NT2/D1 (cell line): ENCODE results near the gene ATP6V0B.

ENCODE experiments used
- YY1 ChIP-seq: IDR thresholded peaks from 2 replicates; pipeline ENCODE4 v1.6.1; 2011; ENCODE audit not compliant: insufficient read length, insufficient read depth
- ZNF274 ChIP-seq: IDR thresholded peaks from 2 replicates; pipeline ENCODE4 v1.6.1; 2011; ENCODE audit warnings: mild to moderate bottlenecking, low read depth, low read length

DNA sequence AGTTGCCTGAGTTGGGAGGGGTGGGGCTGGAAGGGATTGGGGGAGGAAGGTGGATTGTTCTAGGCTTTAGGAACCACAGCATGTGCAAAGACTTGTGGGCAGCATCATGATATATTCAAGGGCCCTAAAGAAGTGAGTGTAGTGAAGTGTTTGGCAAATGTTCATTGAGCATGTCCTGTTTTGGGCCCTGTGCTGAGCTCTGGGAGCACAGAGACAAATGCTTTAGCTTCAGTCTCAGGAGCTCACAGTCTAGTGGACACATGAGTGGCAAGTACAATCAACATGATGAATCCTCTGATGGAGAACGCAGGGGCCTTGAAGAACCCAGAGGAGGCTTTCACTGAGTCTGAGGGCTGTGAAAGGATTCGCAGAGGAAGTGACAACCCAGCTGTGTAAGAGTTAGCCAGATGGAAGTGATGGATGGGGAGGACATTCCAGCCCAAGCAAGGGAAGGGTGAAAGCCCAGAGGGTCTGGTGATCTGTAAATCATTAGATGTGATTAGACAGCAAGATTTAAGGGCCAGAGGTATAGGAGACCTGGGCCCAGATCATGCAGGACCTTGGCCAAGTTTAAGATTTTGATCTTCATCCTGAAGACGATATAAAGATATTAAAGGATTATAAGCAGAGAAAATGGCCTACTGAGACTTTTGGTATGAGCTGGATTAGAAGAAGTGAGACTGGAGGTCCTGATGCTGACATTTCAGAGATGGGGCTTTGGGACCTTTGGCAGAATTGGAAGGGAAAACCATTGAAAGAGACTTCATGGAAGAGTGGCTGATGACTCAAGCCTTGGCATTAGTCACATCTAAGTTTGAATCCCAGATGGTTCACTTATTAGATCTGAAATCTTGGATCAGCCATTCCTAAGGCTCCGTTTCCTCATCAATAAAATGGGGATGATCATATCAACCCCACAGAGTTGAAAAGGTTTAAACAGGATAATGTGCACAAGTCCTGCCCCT, 23.5 kb upstream of the ATP6V0B start:
- TF ChIP-seq ZNF274 (no peak), YY1 (no peak)
